Left ventricle myocardium inferior (tissue), 1 donor: ENCODE results near the gene SCLY. TPM values are rescaled to one million over a fixed set of nuclear protein-coding genes. Genes with fewer than 3 reads are reported as not detected.

Experiments
- DNase-seq: peaks from one replicate; pipeline ENCODE4 v3.0.0-alpha.2; 2020
- H3K27ac ChIP-seq: fragments of 200-600 bp; replicated peaks from 2 replicates; pipeline ENCODE4 v1.8.0; 2021
- H3K27me3 ChIP-seq: fragments of 200-600 bp; 2 replicates; pipeline ENCODE4 v1.8.0; 2021; ENCODE audit warnings: low read depth
- H3K36me3 ChIP-seq: fragments of 200-600 bp; 2 replicates; pipeline ENCODE4 v1.8.0; 2021
- H3K4me1 ChIP-seq: fragments of 200-600 bp; 2 replicates; pipeline ENCODE4 v1.8.0; 2021
- H3K4me3 ChIP-seq: fragments of 200-600 bp; 2 replicates; pipeline ENCODE4 v1.8.0; 2021; ENCODE audit warnings: mild to moderate bottlenecking, moderate library complexity
- H3K9me3 ChIP-seq: fragments of 200-600 bp; replicated peaks from 2 replicates; pipeline ENCODE4 v1.8.0; 2021
- intact Hi-C: fragments of 100-400 bp; cut with micrococcal nuclease; formaldehyde crosslinking; loops from one replicate; pipeline ENCODE4 v1.11.0; 2022
- total RNA-seq: library from RNA; stranded (reverse); fragmentation: NEBNext Ultra II Directional; extraction: Animal tissue kit (Norgen Biotek cat#: 25700); gene quantifications from one replicate; pipeline ENCODE4 v1.2.1, GENCODE V29; 2021
- TF ChIP-seq, protein P1 (sequence below): fragments of 200-600 bp; IDR thresholded peaks from 2 replicates; pipeline ENCODE4 v1.8.0; 2021; ENCODE audit warnings: antibody characterized with exemption, mild to moderate bottlenecking, borderline replicate concordance
- donor health status: DM: no; HTN: yes; CAD: no; lungs with severe emphysema.

Gene SCLY
- total RNA-seq, 1 donor from 2014 or later = 10.9 TPM

DNA sequence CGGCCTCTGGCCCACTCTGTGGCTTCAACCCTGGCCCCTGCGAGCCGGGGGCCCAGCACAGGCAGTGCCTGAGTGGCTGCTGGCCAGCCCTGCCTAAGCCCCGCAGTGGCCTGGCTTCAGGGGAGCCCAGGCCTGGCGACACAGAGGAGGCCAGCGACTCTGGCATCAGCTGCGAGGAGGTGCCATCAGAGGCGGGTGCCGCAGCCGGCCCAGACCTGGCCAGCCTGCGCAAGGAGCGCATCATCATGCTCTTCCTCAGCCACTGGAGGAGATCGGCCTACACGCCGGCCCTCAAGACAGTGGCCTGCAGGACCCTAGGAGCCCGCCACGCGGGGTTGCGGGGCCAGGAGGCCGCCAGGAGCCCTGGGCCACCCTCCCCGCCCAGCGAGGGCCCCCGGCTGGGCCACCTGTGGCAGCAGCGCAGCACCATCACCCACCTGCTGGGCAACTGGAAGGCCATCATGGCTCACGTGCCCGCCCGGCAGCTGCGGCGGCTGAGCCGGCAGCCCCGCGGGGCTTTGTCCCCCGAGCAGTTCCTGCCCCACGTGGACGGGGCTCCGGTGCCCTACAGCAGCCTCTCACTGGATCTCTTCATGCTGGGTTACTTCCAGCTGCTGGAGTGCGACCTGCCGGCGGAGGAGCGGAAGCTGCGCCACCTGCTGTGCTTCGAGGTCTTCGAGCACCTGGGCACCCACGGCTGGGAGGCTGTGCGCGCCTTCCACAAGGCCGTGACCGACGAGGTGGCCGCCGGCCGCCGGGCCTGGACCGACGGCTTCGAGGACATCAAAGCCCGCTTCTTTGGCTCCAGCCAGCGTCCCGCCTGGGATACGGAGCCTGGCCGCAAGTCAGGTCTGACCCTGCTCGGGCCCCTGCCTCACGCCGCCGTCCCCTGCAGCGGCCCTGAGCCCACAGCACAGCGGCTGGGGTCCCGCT lies 70.2 kb downstream of the SCLY start:
- no peaks in the 10 kb centered on the region for H3K4me1 ChIP-seq
- peaks cover 22% of the 10 kb centered on the region for H3K27me3 ChIP-seq
- H3K9me3 ChIP-seq = no peaks in the 10 kb centered on the region
- intact Hi-C loops = no loop called here
- no peak overlapping the region for H3K4me3 ChIP-seq
- no peaks in the 10 kb centered on the region for H3K36me3 ChIP-seq
- H3K27ac ChIP-seq = no peak overlapping the region
- DNase-seq = no peak
- TF ChIP-seq, protein P1, sequence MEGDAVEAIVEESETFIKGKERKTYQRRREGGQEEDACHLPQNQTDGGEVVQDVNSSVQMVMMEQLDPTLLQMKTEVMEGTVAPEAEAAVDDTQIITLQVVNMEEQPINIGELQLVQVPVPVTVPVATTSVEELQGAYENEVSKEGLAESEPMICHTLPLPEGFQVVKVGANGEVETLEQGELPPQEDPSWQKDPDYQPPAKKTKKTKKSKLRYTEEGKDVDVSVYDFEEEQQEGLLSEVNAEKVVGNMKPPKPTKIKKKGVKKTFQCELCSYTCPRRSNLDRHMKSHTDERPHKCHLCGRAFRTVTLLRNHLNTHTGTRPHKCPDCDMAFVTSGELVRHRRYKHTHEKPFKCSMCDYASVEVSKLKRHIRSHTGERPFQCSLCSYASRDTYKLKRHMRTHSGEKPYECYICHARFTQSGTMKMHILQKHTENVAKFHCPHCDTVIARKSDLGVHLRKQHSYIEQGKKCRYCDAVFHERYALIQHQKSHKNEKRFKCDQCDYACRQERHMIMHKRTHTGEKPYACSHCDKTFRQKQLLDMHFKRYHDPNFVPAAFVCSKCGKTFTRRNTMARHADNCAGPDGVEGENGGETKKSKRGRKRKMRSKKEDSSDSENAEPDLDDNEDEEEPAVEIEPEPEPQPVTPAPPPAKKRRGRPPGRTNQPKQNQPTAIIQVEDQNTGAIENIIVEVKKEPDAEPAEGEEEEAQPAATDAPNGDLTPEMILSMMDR = no peak

DNA sequence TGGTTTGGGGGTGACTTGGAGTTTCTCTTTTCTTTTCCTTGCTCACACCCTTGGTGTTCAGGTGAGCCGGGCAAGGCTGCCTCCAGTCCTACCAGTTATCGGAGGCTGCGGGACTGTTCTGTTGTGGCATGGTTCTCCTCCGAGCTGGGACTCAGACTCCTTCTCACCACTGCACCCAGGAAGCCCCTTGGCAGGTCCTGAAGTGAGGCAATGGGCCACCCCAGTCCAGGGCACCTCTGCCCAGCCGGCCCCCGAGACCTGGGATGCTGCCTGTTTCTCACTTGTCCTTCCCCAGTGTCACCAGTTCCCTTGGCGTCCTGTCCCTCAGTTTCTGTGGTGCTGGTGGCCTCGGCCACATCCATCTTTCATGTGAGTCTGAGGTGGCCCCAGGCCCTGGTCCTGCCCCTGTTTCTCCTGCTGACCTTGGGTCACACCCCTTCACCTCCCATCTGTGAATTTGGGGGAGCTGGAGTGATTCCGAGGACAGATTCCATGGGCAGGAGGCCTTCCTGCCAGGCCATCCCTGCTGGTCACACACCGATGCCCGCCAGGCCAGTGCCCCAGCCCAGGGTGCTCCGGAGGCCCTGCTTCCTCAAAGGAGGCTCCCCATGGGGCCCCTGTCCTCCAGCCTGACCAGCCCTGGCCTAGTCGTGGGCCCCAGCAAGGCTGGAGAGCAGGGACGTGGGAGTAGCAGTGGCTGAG lies 71.1 kb downstream of the SCLY start:
- TF ChIP-seq, protein P1 = no peak
- intact Hi-C loops = no loop called here
- no peaks in the 10 kb centered on the region for H3K36me3 ChIP-seq
- H3K4me1 ChIP-seq = peaks cover 9% of the 10 kb centered on the region
- H3K9me3 ChIP-seq = no peaks in the 10 kb centered on the region
- H3K4me3 ChIP-seq = no peak overlapping the region
- no peak overlapping the region for H3K27ac ChIP-seq
- peaks cover 22% of the 10 kb centered on the region for H3K27me3 ChIP-seq
- peak; percentile 11 for DNase-seq

DNA sequence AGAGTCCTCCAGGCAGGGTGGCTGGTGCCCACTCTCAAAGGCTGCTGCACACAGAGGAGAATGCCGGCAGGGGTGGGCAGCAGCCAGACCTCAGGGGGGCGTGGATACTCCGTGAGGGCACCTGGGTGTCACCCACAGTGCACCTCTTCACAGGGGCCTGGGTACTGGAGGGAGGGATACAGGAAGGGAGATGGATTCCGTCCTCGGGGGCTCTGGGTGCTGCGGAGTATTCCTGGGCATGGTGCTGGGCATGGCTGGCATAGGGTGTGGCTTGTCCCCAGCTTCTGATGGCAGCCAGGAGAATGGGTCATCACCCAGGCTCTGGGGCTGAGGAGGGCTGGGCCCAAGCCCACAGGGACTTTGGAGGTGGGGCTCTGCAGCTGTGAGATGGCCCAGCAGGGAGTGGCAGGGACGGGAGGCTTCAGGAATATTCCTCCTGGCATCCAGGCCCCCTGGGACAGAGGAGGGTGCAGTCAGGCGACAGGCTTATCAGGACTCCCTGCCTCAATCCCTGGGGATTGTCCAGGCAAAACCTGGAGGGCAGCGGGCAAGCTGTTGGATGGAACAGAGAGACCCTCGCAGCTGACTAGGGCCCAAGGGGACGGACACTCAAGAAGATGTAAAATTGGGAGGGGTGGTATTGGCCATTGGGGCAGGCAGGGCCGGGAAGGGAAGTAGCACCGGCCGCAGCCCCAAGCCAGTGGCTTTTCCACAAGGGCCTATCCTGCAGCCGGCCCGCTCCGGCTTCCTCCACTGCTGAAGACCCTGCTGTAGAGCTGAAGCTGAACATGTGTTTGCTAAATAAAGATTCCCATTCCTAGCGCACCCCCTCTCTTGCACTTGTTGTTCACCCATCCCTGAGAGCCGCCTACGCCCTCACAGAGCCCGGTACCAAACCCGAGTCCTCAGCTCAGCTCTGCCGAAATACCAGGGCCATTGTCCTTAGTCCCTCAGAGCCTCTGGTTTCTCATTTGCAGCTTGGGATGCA lies 72.0 kb downstream of the SCLY start:
- H3K4me3 ChIP-seq = no peak overlapping the region
- H3K27me3 ChIP-seq = peaks cover 20% of the 10 kb centered on the region
- no peaks in the 10 kb centered on the region for H3K9me3 ChIP-seq
- intact Hi-C loops = no loop called here
- DNase-seq = peak; percentile 7
- TF ChIP-seq, protein P1 = no peak
- H3K27ac ChIP-seq = no peak overlapping the region
- no peaks in the 10 kb centered on the region for H3K36me3 ChIP-seq
- peaks cover 17% of the 10 kb centered on the region for H3K4me1 ChIP-seq

DNA sequence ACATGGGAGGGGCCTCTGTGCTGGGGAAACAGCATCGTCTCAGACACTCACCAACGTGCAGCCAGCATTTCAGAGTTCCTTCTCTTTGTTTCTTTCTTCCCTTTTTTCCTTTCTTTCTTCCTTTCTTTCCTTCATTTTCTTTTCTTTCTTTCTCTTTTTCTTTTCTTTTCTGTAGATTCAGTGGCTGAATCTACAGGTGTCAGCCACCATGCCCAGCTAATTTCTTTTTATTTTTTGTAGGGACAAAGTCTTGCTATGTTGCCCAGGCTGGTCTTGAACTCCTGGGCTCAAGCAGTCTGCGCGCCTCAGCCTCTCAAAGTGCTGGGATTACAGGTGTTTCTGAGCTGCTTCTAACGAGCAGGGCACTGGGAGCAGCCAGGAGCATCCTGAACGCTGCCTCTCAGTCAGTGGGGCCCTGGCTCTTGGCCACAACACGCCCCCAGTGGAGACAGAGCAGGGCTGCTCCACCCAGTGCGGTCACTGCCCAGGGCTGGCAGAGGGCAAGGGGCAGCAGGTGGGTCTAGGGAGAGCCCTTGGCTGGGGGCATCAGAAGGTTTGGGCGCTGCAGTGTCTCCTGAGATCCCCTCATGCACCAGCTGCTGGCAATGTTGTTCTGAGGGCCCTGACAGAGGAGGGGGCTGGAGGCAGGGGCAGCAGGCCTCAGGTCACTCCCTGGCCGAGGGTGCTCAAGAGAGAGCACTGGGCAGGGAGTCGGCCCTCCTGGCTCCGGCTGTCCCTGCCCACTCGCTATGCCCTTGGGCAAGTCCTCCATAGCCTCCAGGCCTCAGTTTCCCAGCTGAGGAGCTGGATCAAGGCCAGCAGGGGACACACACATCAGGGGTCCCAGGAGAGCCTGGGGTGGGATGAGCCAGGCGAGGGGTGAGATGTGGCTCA lies 72.9 kb downstream of the SCLY start:
- no peak overlapping the region for H3K27ac ChIP-seq
- no peaks in the 10 kb centered on the region for H3K9me3 ChIP-seq
- H3K4me1 ChIP-seq = peaks cover 25% of the 10 kb centered on the region
- H3K4me3 ChIP-seq = no peak overlapping the region
- TF ChIP-seq, protein P1 = no peak
- peaks cover 11% of the 10 kb centered on the region for H3K27me3 ChIP-seq
- intact Hi-C loops = no loop called here
- no peaks in the 10 kb centered on the region for H3K36me3 ChIP-seq
- peak; percentile 10 for DNase-seq
